GM12891 (cell line): ENCODE results near the gene PRDX2.

Experiments used
- PAX5 ChIP-seq: IDR thresholded peaks from 2 replicates; pipeline ENCODE4 v1.6.1; 2011; ENCODE audit warnings: low read length, moderate library complexity, mild to moderate bottlenecking; ENCODE audit not compliant: insufficient read depth, severe bottlenecking
- POLR2A ChIP-seq: IDR thresholded peaks from 2 replicates; pipeline ENCODE4 v1.6.1; 2011; ENCODE audit warnings: low read depth, low read length, control low read depth
- POLR2AphosphoS5 ChIP-seq: IDR thresholded peaks from 2 replicates; pipeline ENCODE4 v1.6.1; 2011; ENCODE audit warnings: low read depth, low read length, control low read depth
- POU2F2 ChIP-seq: IDR thresholded peaks from 2 replicates; pipeline ENCODE4 v1.6.1; 2011; ENCODE audit warnings: low read depth, mild to moderate bottlenecking, control low read depth, low read length, moderate library complexity
- SPI1 ChIP-seq: IDR thresholded peaks from 2 replicates; pipeline ENCODE4 v1.6.1; 2011; ENCODE audit warnings: low read depth, low read length, control low read depth
- TAF1 ChIP-seq: IDR thresholded peaks from 2 replicates; pipeline ENCODE4 v1.6.1; 2011; ENCODE audit warnings: low read depth, low read length, control low read depth

GRCh38 chr19:12786952-12787351, 14.6 kb downstream of the PRDX2 start:
- TF ChIP-seq POLR2AphosphoS5 (no peak), POLR2A (no peak), POU2F2 (no peak), TAF1 (no peak), SPI1 (no peak), PAX5 (no peak)
